Spinal cord (tissue), 10 donors: Measurements from ENCODE around the gene NAA50. TPM values are rescaled to one million over a fixed set of nuclear protein-coding genes. Genes with fewer than 3 reads are reported as not detected.

ENCODE experiments used
- DNase-seq, 6 donors: peaks; one replicate each; pipeline versions ENCODE4 v3.0.0 to v3.0.0-alpha.2; 2013 to 2015; ENCODE audit warnings: low spot score in 6 of 6, low read depth in 4 of 6
- H3K27ac ChIP-seq: one replicate; pipeline ENCODE4 v1.5.1; 2013; ENCODE audit warnings: low read depth, low read length, control low read depth
- H3K27me3 ChIP-seq: one replicate; pipeline ENCODE4 v1.6.1; 2013; ENCODE audit warnings: low read length; ENCODE audit not compliant: control insufficient read depth, insufficient read depth
- H3K36me3 ChIP-seq: one replicate; pipeline ENCODE4 v1.6.1; 2013; ENCODE audit warnings: low read length; ENCODE audit not compliant: control insufficient read depth, insufficient read depth
- H3K4me1 ChIP-seq: one replicate; pipeline ENCODE4 v1.6.1; 2013; ENCODE audit warnings: low read length; ENCODE audit not compliant: control insufficient read depth, insufficient read depth
- H3K4me3 ChIP-seq: one replicate; pipeline ENCODE4 v1.5.1; 2013; ENCODE audit warnings: low read depth, low read length, control low read depth
- H3K9me3 ChIP-seq: one replicate; pipeline ENCODE4 v1.6.1; 2013; ENCODE audit warnings: low read length; ENCODE audit not compliant: control insufficient read depth, insufficient read depth
- WGBS: methylation state at CpG from one replicate; pipeline ENCODE4 v1.1.5; 2013; ENCODE audit warnings: missing lambda C conversion rate; ENCODE audit not compliant: insufficient coverage; 5-methylcytosine and 5-hydroxymethylcytosine counted together
- polyA plus RNA-seq, 2 donors: library from polyadenylated mRNA; unstranded; fragments of 120-200 nt; gene quantifications; one replicate each; pipeline ENCODE4 v1.2.1, GENCODE V29; 2013; ENCODE audit not compliant: insufficient read length in 2 of 2
- total RNA-seq, 2 donors: library from RNA; depleted of rRNA in 1 of 2; stranded (reverse); fragments of 120-200 nt in 1 of 2; fragments of >200 nt in 1 of 2; gene quantifications; one replicate each; pipeline versions ENCODE4 v1.2.3 to v1.2.4, GENCODE V29; 2013 to 2014
- donor health status: healthy.

The NAA50 gene
- total and polyA plus RNA-seq, 4 donors, result 74.2 to 99.0 (median 80.0) TPM

GRCh38 chr3:113719758-113720157, 26.3 kb downstream of the NAA50 start:
- 100% methylated on average over 1 of the region's 2 CpGs for WGBS
- Histone ChIP-seq H3K27ac (no peak overlapping the region), H3K36me3 (peaks cover 7% of the 10 kb centered on the region), H3K9me3 (no peaks in the 10 kb centered on the region), H3K27me3 (no peaks in the 10 kb centered on the region), H3K4me3 (no peak overlapping the region), H3K4me1 (no peaks in the 10 kb centered on the region)
- DNase-seq, result no peak

GRCh38 chr3:113719294-113719693, 26.8 kb downstream of the NAA50 start:
- no peak for DNase-seq
- H3K4me1 ChIP-seq, result no peaks in the 10 kb centered on the region
- no peaks in the 10 kb centered on the region for H3K27me3 ChIP-seq
- no CpG with 5 or more reads among the region's 1 CpG for WGBS
- H3K9me3 ChIP-seq, result no peaks in the 10 kb centered on the region
- no peak overlapping the region for H3K4me3 ChIP-seq
- no peak overlapping the region for H3K27ac ChIP-seq
- peaks cover 7% of the 10 kb centered on the region for H3K36me3 ChIP-seq

- Histone ChIP-seq H3K36me3 (peaks cover 7% of the 10 kb centered on the region), H3K4me1 (no peaks in the 10 kb centered on the region), H3K4me3 (no peak overlapping the region), H3K27ac (no peak overlapping the region), H3K27me3 (no peaks in the 10 kb centered on the region), H3K9me3 (no peaks in the 10 kb centered on the region)
- no peak for DNase-seq
- 93% methylated on average over 2 of the region's 3 CpGs for WGBS
Observed at GRCh38 chr3:113717818-113718217, 28.2 kb downstream of the NAA50 start.

- Histone ChIP-seq H3K27me3 (no peaks in the 10 kb centered on the region), H3K9me3 (no peaks in the 10 kb centered on the region), H3K36me3 (peaks cover 7% of the 10 kb centered on the region), H3K4me3 (no peak overlapping the region), H3K4me1 (no peaks in the 10 kb centered on the region), H3K27ac (no peak overlapping the region)
- no peak for DNase-seq
- WGBS, result no CpG with 5 or more reads among the region's 3 CpGs
Observed at GRCh38 chr3:113717308-113717707, 28.7 kb downstream of the NAA50 start.

GRCh38 chr3:113714702-113715101, 31.3 kb downstream of the NAA50 start:
- DNase-seq, result no peak
- Histone ChIP-seq H3K9me3 (no peaks in the 10 kb centered on the region), H3K4me3 (no peak overlapping the region), H3K4me1 (no peaks in the 10 kb centered on the region), H3K27me3 (no peaks in the 10 kb centered on the region), H3K27ac (no peak overlapping the region), H3K36me3 (no peaks in the 10 kb centered on the region)
- WGBS, result no CpG with 5 or more reads among the region's 1 CpG

GRCh38 chr3:113712129-113712528, 33.9 kb downstream of the NAA50 start:
- no CpG with 5 or more reads among the region's 3 CpGs for WGBS
- Histone ChIP-seq H3K36me3 (no peaks in the 10 kb centered on the region), H3K4me1 (no peaks in the 10 kb centered on the region), H3K9me3 (no peaks in the 10 kb centered on the region), H3K4me3 (no peak overlapping the region), H3K27ac (no peak overlapping the region), H3K27me3 (no peaks in the 10 kb centered on the region)
- DNase-seq, result no peak

- Histone ChIP-seq H3K4me1 (no peaks in the 10 kb centered on the region), H3K4me3 (no peak overlapping the region), H3K9me3 (no peaks in the 10 kb centered on the region), H3K36me3 (no peaks in the 10 kb centered on the region), H3K27ac (no peak overlapping the region), H3K27me3 (no peaks in the 10 kb centered on the region)
- DNase-seq, result no peak
- 80% methylated on average over 1 of the region's 4 CpGs for WGBS
Observed at GRCh38 chr3:113707835-113708234, 38.2 kb downstream of the NAA50 start.

- no peaks in the 10 kb centered on the region for H3K9me3 ChIP-seq
- no peaks in the 10 kb centered on the region for H3K36me3 ChIP-seq
- H3K27ac ChIP-seq, result no peak overlapping the region
- peak in 1 of 6 donors; percentile 15 for DNase-seq
- peak overlapping the region; percentile 24 for H3K4me3 ChIP-seq
- 16% methylated on average over 21 of the region's 24 CpGs for WGBS
- no peaks in the 10 kb centered on the region for H3K27me3 ChIP-seq
- H3K4me1 ChIP-seq, result peaks cover 10% of the 10 kb centered on the region
Observed at GRCh38 chr3:113698956-113699355, 47.1 kb downstream of the NAA50 start.

- peaks cover 10% of the 10 kb centered on the region for H3K4me1 ChIP-seq
- H3K27me3 ChIP-seq, result no peaks in the 10 kb centered on the region
- no peaks in the 10 kb centered on the region for H3K36me3 ChIP-seq
- no peak overlapping the region for H3K4me3 ChIP-seq
- DNase-seq, result no peak
- H3K9me3 ChIP-seq, result no peaks in the 10 kb centered on the region
- 57% methylated on average over 1 of the region's 6 CpGs for WGBS
- H3K27ac ChIP-seq, result no peak overlapping the region
Observed at GRCh38 chr3:113698213-113698742, 47.8 kb downstream of the NAA50 start.

- Histone ChIP-seq H3K36me3 (no peaks in the 10 kb centered on the region), H3K27me3 (no peaks in the 10 kb centered on the region), H3K4me3 (peak overlapping the region; percentile 78), H3K4me1 (peaks cover 10% of the 10 kb centered on the region), H3K27ac (peak overlapping the region; percentile 91), H3K9me3 (no peaks in the 10 kb centered on the region)
- DNase-seq, result peak in 2 of 6 donors; percentile 6 to 11
- WGBS, result 16% methylated on average over 3 of the region's 10 CpGs
Observed at GRCh38 chr3:113697500-113698090, 48.5 kb downstream of the NAA50 start.
